Neural progenitor cell (in vitro differentiated cells): ENCODE data around the gene CCDC63.
"Not testable (repeated sequence)": the region's sequence is repeated elsewhere in the genome, so short reads cannot be mapped to it uniquely, and the experiment has no call there.

Experiments
- EZH2 ChIP-seq: fragments of 200-600 bp; sonication (generic); IDR thresholded peaks from 2 replicates; pipeline ENCODE4 v1.6.1; 2017; ENCODE audit warnings: antibody characterized with exemption, mild to moderate bottlenecking, moderate library complexity
- TF ChIP-seq, protein P1 (sequence below): fragments of 200-600 bp; sonication (generic); IDR thresholded peaks from 2 replicates; pipeline ENCODE4 v1.5.1; 2017; ENCODE audit warnings: antibody characterized with exemption, mild to moderate bottlenecking

DNA sequence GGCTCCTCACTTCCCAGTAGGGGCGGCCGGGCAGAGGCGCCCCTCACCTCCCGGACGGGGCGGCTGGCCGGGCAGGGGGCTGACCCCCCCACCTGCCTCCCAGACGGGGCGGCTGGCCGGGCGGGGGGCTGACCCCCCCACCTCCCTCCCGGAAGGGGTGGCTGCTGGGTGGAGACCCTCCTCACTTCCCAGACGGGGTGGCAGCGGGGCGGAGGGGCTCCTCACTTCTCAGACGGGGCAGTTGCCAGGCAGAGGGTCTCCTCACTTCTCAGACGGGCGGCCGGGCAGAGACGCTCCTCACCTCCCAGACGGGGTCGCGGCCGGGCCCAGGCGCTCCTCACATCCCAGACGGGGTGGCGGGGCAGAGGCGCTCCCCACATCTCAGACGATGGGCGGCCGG lies 104.1 kb downstream of the CCDC63 start:
- TF ChIP-seq, protein P1, sequence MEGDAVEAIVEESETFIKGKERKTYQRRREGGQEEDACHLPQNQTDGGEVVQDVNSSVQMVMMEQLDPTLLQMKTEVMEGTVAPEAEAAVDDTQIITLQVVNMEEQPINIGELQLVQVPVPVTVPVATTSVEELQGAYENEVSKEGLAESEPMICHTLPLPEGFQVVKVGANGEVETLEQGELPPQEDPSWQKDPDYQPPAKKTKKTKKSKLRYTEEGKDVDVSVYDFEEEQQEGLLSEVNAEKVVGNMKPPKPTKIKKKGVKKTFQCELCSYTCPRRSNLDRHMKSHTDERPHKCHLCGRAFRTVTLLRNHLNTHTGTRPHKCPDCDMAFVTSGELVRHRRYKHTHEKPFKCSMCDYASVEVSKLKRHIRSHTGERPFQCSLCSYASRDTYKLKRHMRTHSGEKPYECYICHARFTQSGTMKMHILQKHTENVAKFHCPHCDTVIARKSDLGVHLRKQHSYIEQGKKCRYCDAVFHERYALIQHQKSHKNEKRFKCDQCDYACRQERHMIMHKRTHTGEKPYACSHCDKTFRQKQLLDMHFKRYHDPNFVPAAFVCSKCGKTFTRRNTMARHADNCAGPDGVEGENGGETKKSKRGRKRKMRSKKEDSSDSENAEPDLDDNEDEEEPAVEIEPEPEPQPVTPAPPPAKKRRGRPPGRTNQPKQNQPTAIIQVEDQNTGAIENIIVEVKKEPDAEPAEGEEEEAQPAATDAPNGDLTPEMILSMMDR = not testable (repeated sequence)
- not testable (repeated sequence) for TF ChIP-seq EZH2
